A673 (cell line): ENCODE measurements around the gene KCNK15. TPM values are rescaled to one million over a fixed set of nuclear protein-coding genes. Genes with fewer than 3 reads are reported as not detected.

Source experiments
- BruUV-seq: library from RNA; stranded (reverse); fragments of 400-500 nt; replicated peaks from 2 replicates; lab custom pipeline; 2021; lab: Mats Ljungman, UMichigan
- CTCF ChIA-PET: fragments of 300-600 bp; sonication (Branson Sonifier 250); formaldehyde crosslinking; loops from one replicate; lab custom pipeline; 2022; ENCODE audit warnings: antibody characterized with exemption; lab: Charles Lee
- POLR2A ChIA-PET: fragments of 300-600 bp; sonication (Branson Sonifier 250); formaldehyde crosslinking; loops from one replicate; lab custom pipeline; 2022; ENCODE audit warnings: antibody characterized with exemption; ENCODE audit not compliant: low non-redundant PET; lab: Charles Lee
- DNase-seq: peaks from one replicate; pipeline ENCODE4 v3.0.0-alpha.2; 2015; ENCODE audit warnings: low spot score
- H3K27ac ChIP-seq: fragments of 200-600 bp; sonication (generic); 2 replicates; pipeline ENCODE4 v1.5.1; 2016; ENCODE audit warnings: mixed run types, low read depth, mild to moderate bottlenecking, mixed read lengths, antibody characterized with exemption, low read length; ENCODE audit not compliant: poor library complexity, severe bottlenecking
- H3K27me3 ChIP-seq: fragments of 200-600 bp; sonication (generic); replicated peaks from 2 replicates; pipeline ENCODE4 v1.6.1; 2017; ENCODE audit warnings: mixed run types, low read depth, mild to moderate bottlenecking, mixed read lengths, antibody characterized with exemption, low read length; ENCODE audit not compliant: insufficient read depth, poor library complexity
- H3K36me3 ChIP-seq: fragments of 200-600 bp; sonication (generic); 2 replicates; pipeline ENCODE4 v1.6.1; 2016; ENCODE audit warnings: mixed run types, mild to moderate bottlenecking, mixed read lengths, antibody characterized with exemption, low read length; ENCODE audit not compliant: insufficient read depth, poor library complexity, severe bottlenecking
- H3K4me1 ChIP-seq: fragments of 200-600 bp; sonication (generic); 2 replicates; pipeline ENCODE4 v1.6.1; 2017; ENCODE audit warnings: mixed run types, mild to moderate bottlenecking, mixed read lengths, antibody characterized with exemption, low read length; ENCODE audit not compliant: insufficient read depth, poor library complexity, severe bottlenecking
- H3K4me3 ChIP-seq: fragments of 200-600 bp; sonication (generic); 2 replicates; pipeline ENCODE4 v1.5.1; 2016; ENCODE audit warnings: low read depth, mixed run types, mild to moderate bottlenecking, mixed read lengths, low read length; ENCODE audit not compliant: poor library complexity, severe bottlenecking
- H3K9me3 ChIP-seq: fragments of 200-600 bp; sonication (generic); 2 replicates; pipeline ENCODE4 v1.6.1; 2016; ENCODE audit warnings: mixed run types, low read depth, mild to moderate bottlenecking, mixed read lengths, antibody characterized with exemption, low read length; ENCODE audit not compliant: poor library complexity, severe bottlenecking
- EZH2 ChIP-seq: fragments of 200-600 bp; sonication (generic); IDR thresholded peaks from 2 replicates; pipeline ENCODE4 v1.6.1; 2017; ENCODE audit warnings: borderline replicate concordance, low read depth, mild to moderate bottlenecking, mixed read lengths, antibody characterized with exemption, low read length; ENCODE audit not compliant: poor library complexity, severe bottlenecking
- intact Hi-C: fragments of 100-400 bp; cut with micrococcal nuclease; formaldehyde crosslinking; loops from one replicate; pipeline ENCODE4 v1.10.0; 2022; ENCODE audit not compliant: unreplicated experiment
- total RNA-seq: library from RNA; stranded (reverse); gene quantifications from 2 replicates; pipeline ENCODE4 v1.2.3, GENCODE V29; 2021
- TF ChIP-seq, protein P1 (sequence below): fragments of 300-800, 200-600 bp; sonication (generic); conservative IDR thresholded peaks from 2 replicates; pipeline ENCODE4 v1.5.1; 2017; ENCODE audit warnings: low read depth, mild to moderate bottlenecking, antibody characterized with exemption, low read length, moderate library complexity, mixed read lengths

Gene KCNK15
- total RNA-seq, 1 experiment from 2014 or later: not detected

DNA sequence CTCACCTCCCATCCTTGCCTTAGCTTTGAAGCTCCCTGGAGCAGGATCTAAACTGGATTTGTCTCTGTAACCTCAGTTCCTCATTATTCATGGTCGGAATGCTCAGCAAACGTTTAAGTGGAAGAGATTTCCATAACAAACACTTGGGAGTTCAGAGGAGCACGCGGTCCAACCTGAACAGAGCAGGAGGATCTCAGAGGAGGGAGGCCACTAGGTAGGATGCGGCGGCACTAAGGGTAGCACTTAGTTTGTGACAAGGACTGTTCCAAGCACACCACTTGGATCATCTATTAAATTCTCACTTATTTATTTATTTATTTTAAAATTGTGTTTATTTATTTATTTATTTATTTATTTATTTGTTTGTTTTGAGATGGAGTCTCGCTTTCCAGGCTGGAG is 43.8 kb upstream of the KCNK15 start:
- CTCF ChIA-PET: no interaction called here
- DNase-seq: no peak
- Histone ChIP-seq H3K36me3 (no peaks in the 10 kb centered on the region), H3K27ac (no peak overlapping the region), H3K4me1 (peaks cover 12% of the 10 kb centered on the region), H3K27me3 (no peaks in the 10 kb centered on the region), H3K4me3 (no peak overlapping the region), H3K9me3 (no peaks in the 10 kb centered on the region)
- no peak for TF ChIP-seq EZH2
- TF ChIP-seq, protein P1, sequence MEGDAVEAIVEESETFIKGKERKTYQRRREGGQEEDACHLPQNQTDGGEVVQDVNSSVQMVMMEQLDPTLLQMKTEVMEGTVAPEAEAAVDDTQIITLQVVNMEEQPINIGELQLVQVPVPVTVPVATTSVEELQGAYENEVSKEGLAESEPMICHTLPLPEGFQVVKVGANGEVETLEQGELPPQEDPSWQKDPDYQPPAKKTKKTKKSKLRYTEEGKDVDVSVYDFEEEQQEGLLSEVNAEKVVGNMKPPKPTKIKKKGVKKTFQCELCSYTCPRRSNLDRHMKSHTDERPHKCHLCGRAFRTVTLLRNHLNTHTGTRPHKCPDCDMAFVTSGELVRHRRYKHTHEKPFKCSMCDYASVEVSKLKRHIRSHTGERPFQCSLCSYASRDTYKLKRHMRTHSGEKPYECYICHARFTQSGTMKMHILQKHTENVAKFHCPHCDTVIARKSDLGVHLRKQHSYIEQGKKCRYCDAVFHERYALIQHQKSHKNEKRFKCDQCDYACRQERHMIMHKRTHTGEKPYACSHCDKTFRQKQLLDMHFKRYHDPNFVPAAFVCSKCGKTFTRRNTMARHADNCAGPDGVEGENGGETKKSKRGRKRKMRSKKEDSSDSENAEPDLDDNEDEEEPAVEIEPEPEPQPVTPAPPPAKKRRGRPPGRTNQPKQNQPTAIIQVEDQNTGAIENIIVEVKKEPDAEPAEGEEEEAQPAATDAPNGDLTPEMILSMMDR: no peak
- POLR2A ChIA-PET: no interaction called here
- intact Hi-C loops: no loop called here
- no TSS peak for BruUV-seq

- H3K27ac ChIP-seq: no peak overlapping the region
- H3K4me1 ChIP-seq: peaks cover 12% of the 10 kb centered on the region
- no peak for DNase-seq
- POLR2A ChIA-PET: no interaction called here
- H3K4me3 ChIP-seq: no peak overlapping the region
- H3K9me3 ChIP-seq: no peaks in the 10 kb centered on the region
- CTCF ChIA-PET: no interaction called here
- no peaks in the 10 kb centered on the region for H3K27me3 ChIP-seq
- intact Hi-C loops: no loop called here
- TF ChIP-seq, protein P1: no peak
- no peak for TF ChIP-seq EZH2
- no TSS peak for BruUV-seq
- no peaks in the 10 kb centered on the region for H3K36me3 ChIP-seq
These were observed 42.9 kb upstream of the KCNK15 start for GRCh38 chr20:44702776-44703175.

GRCh38 chr20:44703183-44703925 is 42.3 kb upstream of the KCNK15 start:
- DNase-seq: no peak
- intact Hi-C loops: no loop called here
- POLR2A ChIA-PET: no interaction called here
- Histone ChIP-seq H3K27ac (no peak overlapping the region), H3K4me3 (no peak overlapping the region), H3K9me3 (no peaks in the 10 kb centered on the region), H3K27me3 (no peaks in the 10 kb centered on the region), H3K4me1 (peaks cover 12% of the 10 kb centered on the region), H3K36me3 (no peaks in the 10 kb centered on the region)
- no peak for TF ChIP-seq EZH2
- TF ChIP-seq, protein P1: no peak
- CTCF ChIA-PET: no interaction called here
- no TSS peak for BruUV-seq
